Esophagus squamous epithelium (tissue), 5 donors: ENCODE measurements around the gene TBC1D7. TPM values are rescaled to one million over a fixed set of nuclear protein-coding genes. Genes with fewer than 3 reads are reported as not detected.

ENCODE experiments used
- DNase-seq: peaks from one replicate; lab custom pipeline; 2025; lab: John Stamatoyannopoulos, UW
- H3K27ac ChIP-seq, 4 donors: fragments of 200-600 bp; sonication (generic); one replicate each; pipeline ENCODE4 v1.5.1; 2016 to 2019; ENCODE audit warnings: mild to moderate bottlenecking in 1 of 4
- H3K27me3 ChIP-seq, 4 donors: fragments of 200-600 bp; sonication (generic); 1 replicate in 3 of 4; 2 replicates in 1 of 4; pipeline versions ENCODE4 v1.5.1 to v1.6.0; 2017 to 2021; ENCODE audit warnings: antibody characterized with exemption in 1 of 4
- H3K36me3 ChIP-seq, 3 donors: fragments of 200-600 bp; sonication (generic); one replicate each; pipeline ENCODE4 v1.5.1; 2016 to 2019
- H3K4me1 ChIP-seq, 3 donors: fragments of 200-600 bp; sonication (generic); one replicate each; pipeline ENCODE4 v1.5.1; 2017 to 2019
- H3K4me3 ChIP-seq, 4 donors: fragments of 200-600 bp; sonication (generic); 1 replicate in 3 of 4; 2 replicates in 1 of 4; pipeline ENCODE4 v1.5.1; 2016 to 2019; ENCODE audit warnings: mild to moderate bottlenecking in 2 of 4, moderate library complexity in 1 of 4
- H3K9me3 ChIP-seq, 3 donors: fragments of 200-600 bp; sonication (generic); one replicate each; pipeline ENCODE4 v1.5.1; 2016 to 2019
- POLR2A ChIP-seq, 4 donors: fragments of 450-650 bp; IDR thresholded peaks; one replicate each; pipeline ENCODE4 v1.6.1; 2017; ENCODE audit warnings: antibody characterized with exemption in 4 of 4, mild to moderate bottlenecking in 4 of 4, moderate library complexity in 3 of 4
- WGBS, 2 donors: methylation state at CpG; one replicate each; pipeline ENCODE4 v1.1.5; 2018; 5-methylcytosine and 5-hydroxymethylcytosine counted together
- intact Hi-C: fragments of 100-400 bp; cut with DNase I; formaldehyde crosslinking; loops from one replicate; pipeline ENCODE4 v1.15.0; 2022
- total RNA-seq, 4 donors: library from RNA; depleted of rRNA; stranded (reverse); fragments of >200 nt; gene quantifications; one replicate each; pipeline ENCODE4 v1.1.0, GENCODE V29; 2016
- TF ChIP-seq, protein P1 (sequence below), 6 experiments: fragments of 450-650 bp in 4 of 6; fragments of 200-600 bp in 2 of 6; sonication (generic) in 2 of 6; IDR thresholded peaks; one replicate each; pipeline ENCODE4 v1.5.1; 2016 to 2019; ENCODE audit warnings: antibody characterized with exemption in 6 of 6, mild to moderate bottlenecking in 4 of 6, moderate library complexity in 4 of 6
- donor health status: DM: yes; HTN: yes; CAD: no.

The TBC1D7 gene
- total RNA-seq, 4 donors from 2014 or later = 8.2 to 13.5 (median 12.6) TPM

DNA sequence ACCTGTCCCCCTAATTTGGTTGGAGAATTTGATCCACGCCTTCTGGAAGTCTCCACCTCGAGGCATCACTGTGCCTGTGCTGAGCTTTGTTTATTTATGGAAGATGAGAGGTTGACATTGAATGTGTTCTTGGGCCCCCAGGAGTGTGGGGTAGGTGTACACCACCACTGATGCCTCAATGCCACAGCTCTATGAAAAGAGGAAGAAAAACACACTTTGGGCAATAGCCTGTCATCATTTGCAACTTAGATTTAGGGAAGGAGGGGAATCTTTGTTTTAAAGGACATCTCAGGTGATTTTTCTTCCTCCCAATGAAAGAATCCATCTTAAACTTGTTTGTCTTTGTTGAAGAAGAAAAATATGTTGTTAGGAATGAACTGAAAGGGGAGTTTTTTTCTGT lies 42.6 kb downstream of the TBC1D7 start:
- intact Hi-C loops = no loop called here
- no peak for DNase-seq
- no peak overlapping the region for H3K4me3 ChIP-seq
- TF ChIP-seq, protein P1, sequence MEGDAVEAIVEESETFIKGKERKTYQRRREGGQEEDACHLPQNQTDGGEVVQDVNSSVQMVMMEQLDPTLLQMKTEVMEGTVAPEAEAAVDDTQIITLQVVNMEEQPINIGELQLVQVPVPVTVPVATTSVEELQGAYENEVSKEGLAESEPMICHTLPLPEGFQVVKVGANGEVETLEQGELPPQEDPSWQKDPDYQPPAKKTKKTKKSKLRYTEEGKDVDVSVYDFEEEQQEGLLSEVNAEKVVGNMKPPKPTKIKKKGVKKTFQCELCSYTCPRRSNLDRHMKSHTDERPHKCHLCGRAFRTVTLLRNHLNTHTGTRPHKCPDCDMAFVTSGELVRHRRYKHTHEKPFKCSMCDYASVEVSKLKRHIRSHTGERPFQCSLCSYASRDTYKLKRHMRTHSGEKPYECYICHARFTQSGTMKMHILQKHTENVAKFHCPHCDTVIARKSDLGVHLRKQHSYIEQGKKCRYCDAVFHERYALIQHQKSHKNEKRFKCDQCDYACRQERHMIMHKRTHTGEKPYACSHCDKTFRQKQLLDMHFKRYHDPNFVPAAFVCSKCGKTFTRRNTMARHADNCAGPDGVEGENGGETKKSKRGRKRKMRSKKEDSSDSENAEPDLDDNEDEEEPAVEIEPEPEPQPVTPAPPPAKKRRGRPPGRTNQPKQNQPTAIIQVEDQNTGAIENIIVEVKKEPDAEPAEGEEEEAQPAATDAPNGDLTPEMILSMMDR (IDR thresholded peaks at IDR 0.05) = no peak
- TF ChIP-seq POLR2A (IDR thresholded peaks at IDR 0.05) = no peak
- no peaks in the 10 kb centered on the region for H3K27me3 ChIP-seq
- no peaks in the 10 kb centered on the region for H3K4me1 ChIP-seq
- no peak overlapping the region for H3K27ac ChIP-seq
- H3K36me3 ChIP-seq = peaks cover 0 to 29% (median 0%) of the 10 kb centered on the region in 3 donors
- WGBS, 2 donors = 68 to 94% methylated on average over 2 of the region's 2 CpGs
- peaks cover 0 to 9% (median 0%) of the 10 kb centered on the region in 3 donors for H3K9me3 ChIP-seq

DNA sequence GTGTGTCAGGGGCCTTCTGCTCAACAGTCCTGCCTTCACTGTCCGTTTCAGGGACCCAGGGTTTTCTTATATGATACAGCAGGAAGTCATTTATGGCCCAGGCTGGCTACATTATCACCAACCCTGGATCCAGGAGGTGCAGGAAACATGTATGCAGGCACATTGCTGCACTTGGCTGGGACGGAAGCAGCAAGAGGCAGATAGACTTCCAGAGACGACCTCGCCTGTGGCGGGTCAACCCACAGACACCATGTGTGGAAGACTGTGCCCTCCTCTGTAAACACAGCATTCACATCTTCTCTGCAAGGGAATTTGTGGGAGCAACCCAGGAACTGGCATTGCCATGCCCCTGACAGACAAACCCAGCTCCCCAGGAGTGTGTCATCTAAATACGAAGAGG lies 43.7 kb downstream of the TBC1D7 start:
- no peaks in the 10 kb centered on the region for H3K27me3 ChIP-seq
- H3K27ac ChIP-seq = no peak overlapping the region
- H3K9me3 ChIP-seq = peaks cover 0 to 9% (median 0%) of the 10 kb centered on the region in 3 donors
- H3K36me3 ChIP-seq = peaks cover 0 to 29% (median 0%) of the 10 kb centered on the region in 3 donors
- TF ChIP-seq, protein P1 (IDR thresholded peaks at IDR 0.05) = no peak
- TF ChIP-seq POLR2A (IDR thresholded peaks at IDR 0.05) = no peak
- H3K4me3 ChIP-seq = no peak overlapping the region
- intact Hi-C loops = no loop called here
- no peak for DNase-seq
- no peaks in the 10 kb centered on the region for H3K4me1 ChIP-seq
- WGBS, 2 donors = 76 to 95% methylated on average over 6 of the region's 6 CpGs

DNA sequence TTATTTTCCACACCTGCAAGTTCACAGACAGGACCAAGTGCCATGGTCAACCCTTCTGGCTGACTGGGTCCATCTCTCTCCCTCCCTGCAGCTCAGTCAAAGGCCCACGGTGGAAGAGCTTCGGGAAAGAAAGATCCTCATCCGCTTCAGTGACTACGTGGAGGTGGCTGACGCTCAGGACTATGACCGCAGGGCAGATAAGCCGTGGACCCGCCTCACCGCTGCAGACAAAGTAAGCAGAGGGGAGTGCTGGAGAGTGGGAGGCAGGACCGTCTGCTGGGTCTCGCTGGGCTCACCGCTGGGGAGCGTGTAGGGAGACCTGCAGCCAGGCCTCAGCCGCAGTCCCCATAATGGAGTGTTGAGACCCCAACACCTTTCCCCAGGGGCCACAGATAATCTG lies 45.0 kb downstream of the TBC1D7 start:
- DNase-seq = no peak
- intact Hi-C loops = no loop called here
- TF ChIP-seq, protein P1 (IDR thresholded peaks at IDR 0.05) = no peak
- TF ChIP-seq POLR2A (IDR thresholded peaks at IDR 0.05) = no peak
- no peak overlapping the region for H3K4me3 ChIP-seq
- H3K4me1 ChIP-seq = no peaks in the 10 kb centered on the region
- H3K9me3 ChIP-seq = peaks cover 0 to 9% (median 0%) of the 10 kb centered on the region in 3 donors
- no peak overlapping the region for H3K27ac ChIP-seq
- peaks cover 0 to 25% (median 0%) of the 10 kb centered on the region in 3 donors for H3K36me3 ChIP-seq
- 93 to 100% methylated on average over 1 to 9 of the region's 14 CpGs for WGBS, 2 donors
- no peaks in the 10 kb centered on the region for H3K27me3 ChIP-seq

DNA sequence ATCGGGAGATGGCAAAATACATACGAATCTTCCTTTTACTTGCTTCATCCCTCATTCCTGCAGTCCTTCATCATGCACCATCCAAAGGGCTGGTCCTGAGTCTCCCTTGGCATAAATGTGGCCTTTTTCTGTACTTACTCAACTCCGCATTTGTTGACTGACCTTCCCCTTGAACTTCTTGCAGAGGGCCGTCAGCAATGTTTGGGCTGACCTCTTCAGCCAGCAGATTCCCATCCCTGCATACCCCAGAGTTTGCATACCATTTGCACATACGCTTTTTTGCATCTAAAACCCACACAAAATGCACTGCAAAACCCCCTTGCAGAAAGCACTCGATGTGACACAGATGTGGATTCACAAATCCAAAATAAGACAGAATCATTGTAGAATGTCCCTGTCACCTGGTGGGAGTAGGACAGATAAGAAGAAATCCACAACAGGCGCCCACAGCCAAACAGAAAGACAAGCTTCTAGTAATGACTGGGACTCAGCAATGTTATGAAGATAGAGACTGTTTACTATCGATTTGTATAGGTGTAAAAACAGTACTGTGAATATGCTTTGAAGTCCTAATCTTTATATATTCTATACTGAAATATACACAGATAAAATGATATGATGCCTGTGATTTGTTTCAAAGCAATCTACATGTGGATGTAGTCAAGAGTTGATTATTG lies 45.8 kb downstream of the TBC1D7 start:
- H3K27me3 ChIP-seq = no peaks in the 10 kb centered on the region
- WGBS, 2 donors = 78% methylated on average over 8 of the region's 8 CpGs
- no peak overlapping the region for H3K4me3 ChIP-seq
- no peak for DNase-seq
- no peak for TF ChIP-seq POLR2A (IDR thresholded peaks at IDR 0.05)
- TF ChIP-seq, protein P1 (IDR thresholded peaks at IDR 0.05) = no peak
- H3K9me3 ChIP-seq = peaks cover 0 to 7% (median 0%) of the 10 kb centered on the region in 3 donors
- no peaks in the 10 kb centered on the region for H3K4me1 ChIP-seq
- H3K36me3 ChIP-seq = peaks cover 0 to 22% (median 0%) of the 10 kb centered on the region in 3 donors
- no peak overlapping the region for H3K27ac ChIP-seq
- intact Hi-C loops = no loop called here

DNA sequence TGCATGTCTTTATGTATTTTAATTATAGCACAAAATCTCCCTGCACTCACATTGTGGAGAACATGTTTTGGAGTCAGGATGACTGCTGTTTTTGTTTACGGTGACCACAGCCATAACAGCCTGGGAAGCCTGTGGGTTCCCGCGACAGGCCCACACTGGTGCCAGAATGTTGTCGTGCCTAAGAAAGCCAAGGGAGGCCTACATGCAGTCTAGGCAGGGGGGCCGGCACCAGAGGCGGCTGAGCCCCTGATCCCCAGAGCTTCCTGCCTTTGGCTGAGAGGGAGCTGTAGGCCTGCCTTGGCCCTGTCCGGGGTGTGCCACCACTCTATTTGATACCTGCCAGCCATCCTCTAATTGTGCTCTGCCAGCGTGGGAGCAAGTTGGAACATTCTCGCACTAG lies 46.7 kb downstream of the TBC1D7 start:
- Histone ChIP-seq H3K27me3 (no peaks in the 10 kb centered on the region), H3K4me3 (no peak overlapping the region), H3K9me3 (no peaks in the 10 kb centered on the region), H3K36me3 (peaks cover 0 to 14% (median 0%) of the 10 kb centered on the region in 3 donors), H3K27ac (no peak overlapping the region), H3K4me1 (no peaks in the 10 kb centered on the region)
- no peak for TF ChIP-seq POLR2A (IDR thresholded peaks at IDR 0.05)
- TF ChIP-seq, protein P1 (IDR thresholded peaks at IDR 0.05) = no peak
- no peak for DNase-seq
- WGBS, 2 donors = 68 to 85% methylated on average over 6 of the region's 9 CpGs
- intact Hi-C loops = no loop called here
